NCI-H446 (cell line): Measurements from ENCODE around the gene OCA2.
"Not testable (repeated sequence)": the region's sequence is repeated elsewhere in the genome, so short reads cannot be mapped to it uniquely, and the experiment has no call there.

Source experiments
- DNase-seq, 2 experiments: peaks; one replicate each; lab custom pipeline; 2025; lab: John Stamatoyannopoulos, UW

The OCA2 gene

GRCh38 chr15:28098766-28099554 lies at the start of gene OCA2:
Gene OCA2 (minus strand): TSS chr15:28099315. CDS start chr15:28081874, 17,441 bp downstream.
- no peak for DNase-seq

- no peak for DNase-seq
Observed at GRCh38 chr15:28147801-28148200, 48.7 kb upstream of the OCA2 start.

DNA sequence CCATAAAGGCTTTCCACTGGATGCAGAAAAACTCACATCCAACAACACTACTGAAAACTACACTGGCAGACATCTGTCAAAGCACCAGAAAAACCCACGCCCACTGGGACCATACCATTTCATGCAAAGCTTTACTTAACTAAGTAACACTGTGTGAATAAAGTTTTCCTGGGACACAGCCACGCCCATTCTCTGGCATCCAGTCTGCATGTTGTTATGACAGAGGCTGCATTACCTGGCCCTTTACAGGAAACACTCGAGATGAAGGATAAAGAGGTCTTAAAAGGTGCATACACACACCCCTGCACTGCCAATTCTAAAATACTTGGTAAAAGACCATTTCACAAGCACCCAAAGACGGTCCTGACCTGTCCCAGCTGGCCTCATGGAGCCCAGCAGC lies 46.3 kb upstream of the OCA2 start:
- not testable (repeated sequence) for DNase-seq

GRCh38 chr15:28140062-28140461 lies 40.9 kb upstream of the OCA2 start:
- no peak for DNase-seq

- DNase-seq = not testable (repeated sequence)
Observed at GRCh38 chr15:28137408-28138039, 38.4 kb upstream of the OCA2 start.

DNA sequence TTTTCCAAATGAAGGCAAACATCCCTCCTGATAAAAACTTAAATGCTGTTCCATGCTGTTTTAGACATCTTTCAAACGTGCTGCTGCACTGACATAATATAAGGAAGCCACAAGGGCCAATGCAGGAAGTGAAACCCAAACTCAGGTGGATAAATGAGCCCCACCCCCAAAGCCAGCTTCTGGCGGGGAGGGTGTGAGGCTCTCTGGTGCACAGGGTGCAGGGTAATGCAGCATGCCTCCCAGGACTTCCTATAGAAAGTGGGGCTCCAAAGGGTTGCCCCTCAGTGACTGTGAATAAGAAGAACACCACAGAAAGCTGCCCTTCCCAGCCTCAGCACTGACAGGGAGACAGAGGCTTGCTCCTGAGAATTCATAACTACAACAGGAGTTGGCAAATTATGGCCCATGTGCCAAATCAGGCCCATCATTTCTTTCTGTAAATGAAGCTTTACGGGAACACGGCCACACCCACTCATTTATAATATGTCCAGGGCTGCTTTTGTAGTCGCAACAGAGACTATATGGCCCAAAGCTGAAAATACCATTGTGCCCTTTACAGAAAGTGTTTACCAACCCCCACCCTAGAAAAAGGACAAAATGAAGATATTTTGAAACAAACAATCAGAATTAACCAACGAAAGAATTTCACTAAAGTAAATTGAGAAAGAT lies 37.3 kb upstream of the OCA2 start:
- not testable (repeated sequence) for DNase-seq

GRCh38 chr15:28133281-28133680 lies 34.2 kb upstream of the OCA2 start:
- no peak for DNase-seq

- DNase-seq = no peak
Observed at GRCh38 chr15:28132524-28133275, 33.6 kb upstream of the OCA2 start.

DNA sequence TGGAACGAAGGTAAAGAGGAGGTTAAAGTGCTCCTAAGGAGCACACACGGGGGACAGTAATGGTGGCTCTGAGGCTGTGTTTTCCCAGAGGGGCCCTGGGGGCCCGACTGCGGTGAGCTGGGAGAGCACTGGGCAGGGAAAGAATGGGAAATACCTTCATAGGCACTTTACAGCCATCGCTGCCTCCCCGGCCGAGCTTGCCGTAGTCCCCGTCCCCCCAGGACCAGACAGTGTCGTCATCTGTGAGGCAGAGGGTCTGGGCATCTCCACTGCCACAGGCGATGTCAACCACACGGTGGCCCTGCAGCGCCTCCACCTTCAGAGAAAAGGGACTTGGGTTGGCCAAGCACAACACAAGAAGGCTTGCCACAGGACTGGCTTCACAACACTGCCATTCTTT lies 32.8 kb upstream of the OCA2 start:
- DNase-seq = no peak

DNA sequence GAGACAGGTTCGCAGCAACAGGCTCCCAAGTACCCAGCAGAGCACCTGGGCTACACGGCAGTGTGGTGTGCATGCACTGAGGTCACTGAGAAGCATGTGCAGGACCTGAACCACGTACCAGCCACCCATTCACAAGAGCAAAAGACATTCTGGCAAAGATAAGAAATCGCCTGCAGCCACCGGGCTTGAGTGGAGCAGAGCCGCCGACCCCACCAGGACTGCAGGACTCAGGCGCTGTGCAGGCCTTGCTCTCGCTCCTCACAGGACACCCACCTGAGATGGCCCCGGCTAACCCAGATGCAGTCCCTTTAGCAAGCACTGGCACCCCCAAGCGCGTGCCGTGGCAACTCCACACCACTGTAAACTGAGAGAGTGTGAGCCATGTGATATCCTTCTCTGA lies 32.3 kb upstream of the OCA2 start:
- DNase-seq = no peak

GRCh38 chr15:28130651-28131050 lies 31.5 kb upstream of the OCA2 start:
- DNase-seq = no peak

GRCh38 chr15:28129231-28129848 lies 30.2 kb upstream of the OCA2 start:
- no peak for DNase-seq

DNA sequence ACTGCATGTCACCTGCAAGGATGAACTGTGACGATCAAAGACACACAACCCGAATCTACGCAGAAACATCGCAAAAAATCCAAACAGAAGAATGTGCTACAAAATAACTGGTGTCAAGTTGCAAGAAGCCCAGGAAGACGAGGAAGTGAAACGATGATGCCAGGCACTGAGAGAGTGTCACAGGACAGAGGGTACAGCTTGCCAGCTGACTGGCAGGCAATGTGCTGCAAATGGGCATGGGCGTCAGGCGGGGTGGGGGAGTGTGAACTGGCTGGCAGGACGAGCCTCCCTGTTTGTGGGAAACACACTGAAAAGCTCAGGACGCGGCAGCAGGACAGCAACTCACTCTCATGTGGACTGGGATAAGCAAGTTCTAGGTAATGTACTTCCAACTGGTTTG lies 28.9 kb upstream of the OCA2 start:
- DNase-seq = no peak

- no peak for DNase-seq
Observed at GRCh38 chr15:28127036-28127435, 27.9 kb upstream of the OCA2 start.

DNA sequence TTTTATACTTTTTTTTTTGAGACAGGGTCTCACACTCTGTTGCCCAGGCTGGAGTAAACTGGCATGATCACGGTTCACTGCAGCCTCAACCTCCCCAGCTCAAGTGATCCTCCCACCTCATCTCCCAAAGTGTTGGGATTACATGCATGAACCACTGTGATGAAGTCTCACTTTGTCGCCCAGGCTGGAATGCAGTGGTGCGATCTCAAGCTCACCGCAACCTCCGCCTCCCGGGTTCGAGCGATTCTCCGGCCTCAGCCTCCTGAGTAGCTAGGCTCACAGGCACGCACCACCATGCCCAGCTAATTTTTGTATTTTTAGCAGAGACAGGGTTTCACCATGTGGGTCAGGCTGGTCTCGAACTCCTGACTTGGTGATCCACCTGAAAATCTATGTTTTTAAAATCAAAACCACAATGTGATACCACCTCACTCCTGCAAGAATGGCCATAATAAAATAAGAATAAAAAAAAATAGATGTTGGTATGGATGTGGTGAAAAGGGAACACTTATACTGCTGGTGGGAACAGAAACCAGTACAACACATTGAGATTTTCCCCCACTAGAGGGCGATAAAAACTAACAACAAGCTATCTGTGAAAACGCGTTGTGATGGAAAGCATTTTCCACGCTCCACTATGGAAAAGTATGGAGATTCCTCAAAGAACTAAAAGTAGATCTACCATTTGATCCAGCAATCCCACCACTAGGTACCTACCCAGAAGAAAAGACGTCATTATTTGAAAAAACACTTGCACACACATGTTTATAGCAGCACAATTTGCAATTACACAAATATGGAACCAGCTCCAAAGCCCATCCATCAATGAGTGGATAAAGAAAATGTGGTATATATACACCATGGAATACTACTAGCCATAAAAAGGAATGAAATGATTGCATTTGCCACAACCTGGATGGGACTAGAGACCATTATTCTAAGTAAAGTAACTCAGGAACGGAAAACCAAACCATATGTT lies 26.8 kb upstream of the OCA2 start:
- peak; percentile 35 to 58 for DNase-seq

GRCh38 chr15:28124841-28125240 lies 25.7 kb upstream of the OCA2 start:
- DNase-seq = no peak

GRCh38 chr15:28123408-28124023 lies 24.4 kb upstream of the OCA2 start:
- peak in 1 of 2 experiments; percentile 51 for DNase-seq

- DNase-seq = no peak
Observed at GRCh38 chr15:28122038-28122949, 23.2 kb upstream of the OCA2 start.

GRCh38 chr15:28121577-28121976 lies 22.5 kb upstream of the OCA2 start:
- not testable (repeated sequence) for DNase-seq
